CD4-positive, CD25-positive, alpha-beta regulatory T cell (primary cell): ENCODE results near the gene ADORA1. TPM values are rescaled to one million over a fixed set of nuclear protein-coding genes. Genes with fewer than 3 reads are reported as not detected.

Experiments used
- ATAC-seq, 2 donors: fragments of 150-1000 bp; cut with Tn5 transposase; one replicate each; pipeline ENCODE4 v1.10.0; 2021; ENCODE audit warnings: low read depth in 2 of 2, moderate number of reproducible peaks in 2 of 2, moderate library complexity in 1 of 2
- DNase-seq, 3 donors: peaks; one replicate each; pipeline versions ENCODE4 v3.0.0 to v3.0.0-alpha.2; 2012 to 2022; ENCODE audit warnings: mixed read lengths in 1 of 3
- H3K27ac ChIP-seq: one replicate; pipeline ENCODE4 v1.7.0; 2013; ENCODE audit warnings: mild to moderate bottlenecking, low read length; ENCODE audit not compliant: insufficient read depth, poor library complexity, severe bottlenecking
- H3K27me3 ChIP-seq: one replicate; pipeline ENCODE4 v1.7.0; 2013; ENCODE audit warnings: low read length; ENCODE audit not compliant: control insufficient read depth, insufficient read depth
- H3K36me3 ChIP-seq: one replicate; pipeline ENCODE4 v1.7.0; 2013; ENCODE audit warnings: mild to moderate bottlenecking, low read length, moderate library complexity; ENCODE audit not compliant: control insufficient read depth, insufficient read depth
- H3K4me1 ChIP-seq: 2 replicates; pipeline ENCODE4 v1.7.0; 2013; ENCODE audit warnings: mild to moderate bottlenecking, low read length; ENCODE audit not compliant: insufficient read depth, control insufficient read depth, poor library complexity, severe bottlenecking
- H3K4me3 ChIP-seq: one replicate; pipeline ENCODE4 v1.7.0; 2013; ENCODE audit warnings: low read depth, mild to moderate bottlenecking, low read length, moderate library complexity
- H3K9me3 ChIP-seq, 2 experiments: 1 replicate in 1 of 2; 2 replicates in 1 of 2; pipeline ENCODE4 v1.7.0; 2013; ENCODE audit warnings: low read length in 2 of 2, mild to moderate bottlenecking in 1 of 2, moderate library complexity in 1 of 2; ENCODE audit not compliant: control insufficient read depth in 2 of 2
- H3K27ac Mint-ChIP-seq, 3 donors: one replicate each; pipeline ENCODE4 v1.8.0; 2020 to 2022; ENCODE audit warnings: mild to moderate bottlenecking in 3 of 3, mixed read lengths in 3 of 3, moderate library complexity in 2 of 3
- H3K27me3 Mint-ChIP-seq: one replicate; pipeline ENCODE4 v1.8.0; 2022; ENCODE audit warnings: mild to moderate bottlenecking, mixed read lengths
- H3K36me3 Mint-ChIP-seq: one replicate; pipeline ENCODE4 v1.8.0; 2020; ENCODE audit warnings: mixed read lengths
- H3K4me1 Mint-ChIP-seq, 4 donors: one replicate each; pipeline ENCODE4 v1.8.0; 2020 to 2022; ENCODE audit warnings: mixed read lengths in 4 of 4, mild to moderate bottlenecking in 1 of 4
- H3K4me3 Mint-ChIP-seq, 4 donors: one replicate each; pipeline ENCODE4 v1.8.0; 2020 to 2022; ENCODE audit warnings: mild to moderate bottlenecking in 4 of 4, mixed read lengths in 4 of 4, moderate library complexity in 3 of 4
- H3K9me3 Mint-ChIP-seq, 7 donors: one replicate each; pipeline ENCODE4 v1.8.0; 2020 to 2022; ENCODE audit warnings: mixed read lengths in 7 of 7, mild to moderate bottlenecking in 3 of 7, moderate library complexity in 2 of 7
- polyA plus RNA-seq, 4 donors: library from polyadenylated mRNA; unstranded; fragments of 300-500 nt; fragmentation: Illumina TruSeq; gene quantifications; one replicate each; pipeline ENCODE4 v1.2.3, GENCODE V29; 2021
- total RNA-seq: library from RNA; stranded (reverse); gene quantifications from one replicate; pipeline ENCODE4 v1.2.3, GENCODE V29; 2022

The ADORA1 gene
- total and polyA plus RNA-seq, 5 donors from 2014 or later, result not detected

DNA sequence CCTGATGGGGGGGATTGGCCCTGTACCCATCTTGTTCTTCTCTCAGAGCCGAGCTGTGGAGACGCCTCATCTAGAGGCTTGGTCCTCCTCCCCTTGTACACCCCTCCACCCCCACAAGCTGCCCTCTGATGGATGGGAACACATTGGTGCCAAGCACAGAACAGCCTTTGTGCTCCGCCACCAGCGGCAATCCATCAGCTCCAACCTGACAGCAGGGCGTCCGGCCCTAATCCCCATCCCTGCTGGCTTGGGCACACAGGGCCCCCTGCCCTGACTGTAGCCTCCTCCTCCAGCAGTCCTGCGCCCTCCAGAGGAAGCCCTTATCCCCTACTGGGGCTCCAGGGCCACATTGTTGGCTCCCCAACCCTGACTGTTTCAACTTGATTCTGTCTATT is 37.9 kb upstream of the ADORA1 start:
- no peak for ATAC-seq
- no peaks in the 10 kb centered on the region for H3K36me3 Mint-ChIP-seq
- H3K4me1 Mint-ChIP-seq, result no peaks in the 10 kb centered on the region
- H3K9me3 Mint-ChIP-seq, result peaks cover 0 to 8% (median 3%) of the 10 kb centered on the region in 7 donors
- H3K27ac Mint-ChIP-seq, result no peak overlapping the region
- H3K27me3 Mint-ChIP-seq, result peaks cover 26% of the 10 kb centered on the region
- H3K4me3 ChIP-seq, result no peak overlapping the region
- no peak overlapping the region for H3K27ac ChIP-seq
- H3K9me3 ChIP-seq, result peaks cover 0 to 5% of the 10 kb centered on the region in 2 experiments
- DNase-seq, result no peak
- no peaks in the 10 kb centered on the region for H3K27me3 ChIP-seq
- no peaks in the 10 kb centered on the region for H3K4me1 ChIP-seq
- H3K4me3 Mint-ChIP-seq, result no peak overlapping the region
- no peaks in the 10 kb centered on the region for H3K36me3 ChIP-seq

DNA sequence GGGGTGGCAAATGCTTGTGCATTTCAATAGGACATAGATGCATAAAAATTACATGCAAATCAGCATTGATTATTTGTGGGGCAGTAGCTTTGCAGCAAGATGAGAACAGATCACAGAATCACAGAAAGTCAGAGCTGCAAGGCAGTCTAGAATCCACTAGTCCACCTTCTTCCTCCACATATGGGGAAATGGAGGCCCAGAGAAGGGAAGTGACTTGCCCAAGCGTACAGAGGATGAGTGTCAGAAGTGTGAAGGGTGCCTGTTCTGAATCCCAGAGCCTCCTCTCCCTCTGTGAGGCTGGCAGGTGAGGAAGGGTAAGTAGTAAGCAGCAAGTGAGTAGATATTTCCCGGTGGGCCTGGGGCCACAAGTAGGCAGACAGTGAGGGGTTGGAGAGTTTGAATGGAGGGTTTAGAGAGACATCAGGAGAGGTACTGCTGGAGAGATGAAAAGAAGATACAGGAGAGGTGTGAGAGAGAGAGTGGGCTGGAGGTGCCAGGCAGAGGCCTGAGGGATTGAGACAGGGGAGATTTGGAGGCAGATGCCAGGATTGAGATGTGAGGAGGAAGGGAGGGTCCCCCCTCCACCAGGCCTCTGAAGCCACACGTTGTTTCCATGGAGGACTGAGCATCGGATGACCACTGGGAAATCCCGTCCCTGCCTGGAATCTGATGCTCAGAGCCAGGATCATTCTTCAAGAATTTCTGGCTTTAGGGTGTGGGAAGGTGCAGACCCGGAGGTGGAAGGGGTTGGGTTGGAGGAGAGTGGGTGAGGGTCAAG is 36.9 kb upstream of the ADORA1 start:
- H3K4me1 Mint-ChIP-seq, result no peaks in the 10 kb centered on the region
- H3K36me3 Mint-ChIP-seq, result no peaks in the 10 kb centered on the region
- H3K27ac Mint-ChIP-seq, result no peak overlapping the region
- ATAC-seq, result no peak
- H3K27me3 ChIP-seq, result no peaks in the 10 kb centered on the region
- H3K4me3 Mint-ChIP-seq, result no peak overlapping the region
- H3K36me3 ChIP-seq, result no peaks in the 10 kb centered on the region
- H3K4me1 ChIP-seq, result no peaks in the 10 kb centered on the region
- peaks cover 3 to 17% (median 10%) of the 10 kb centered on the region in 7 donors for H3K9me3 Mint-ChIP-seq
- no peak overlapping the region for H3K27ac ChIP-seq
- H3K4me3 ChIP-seq, result no peak overlapping the region
- H3K27me3 Mint-ChIP-seq, result peaks cover 31% of the 10 kb centered on the region
- H3K9me3 ChIP-seq, result peaks cover 9 to 14% of the 10 kb centered on the region in 2 experiments
- DNase-seq, result no peak

DNA sequence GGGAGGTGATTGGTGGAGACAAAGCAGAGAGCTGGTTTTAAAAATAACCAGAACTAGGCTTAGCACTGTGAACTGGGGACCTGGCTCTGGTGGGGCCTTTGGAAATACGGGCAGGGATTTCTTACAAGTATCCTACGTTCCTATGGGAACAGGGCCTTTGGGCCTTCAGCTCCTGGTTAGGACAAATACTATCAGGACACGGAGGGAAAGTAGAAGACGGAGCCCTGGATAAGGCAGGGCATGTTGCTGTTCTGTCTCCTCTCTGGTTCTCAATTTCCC is 36.4 kb upstream of the ADORA1 start:
- peaks cover 3 to 22% (median 11%) of the 10 kb centered on the region in 7 donors for H3K9me3 Mint-ChIP-seq
- H3K4me1 Mint-ChIP-seq, result no peaks in the 10 kb centered on the region
- no peak overlapping the region for H3K4me3 Mint-ChIP-seq
- peaks cover 31% of the 10 kb centered on the region for H3K27me3 Mint-ChIP-seq
- Histone ChIP-seq H3K4me1 (no peaks in the 10 kb centered on the region), H3K4me3 (no peak overlapping the region), H3K9me3 (peaks cover 13 to 16% of the 10 kb centered on the region in 2 experiments), H3K27ac (no peak overlapping the region), H3K36me3 (no peaks in the 10 kb centered on the region), H3K27me3 (no peaks in the 10 kb centered on the region)
- H3K27ac Mint-ChIP-seq, result no peak overlapping the region
- no peaks in the 10 kb centered on the region for H3K36me3 Mint-ChIP-seq
- ATAC-seq (no peak), DNase-seq (no peak)

DNA sequence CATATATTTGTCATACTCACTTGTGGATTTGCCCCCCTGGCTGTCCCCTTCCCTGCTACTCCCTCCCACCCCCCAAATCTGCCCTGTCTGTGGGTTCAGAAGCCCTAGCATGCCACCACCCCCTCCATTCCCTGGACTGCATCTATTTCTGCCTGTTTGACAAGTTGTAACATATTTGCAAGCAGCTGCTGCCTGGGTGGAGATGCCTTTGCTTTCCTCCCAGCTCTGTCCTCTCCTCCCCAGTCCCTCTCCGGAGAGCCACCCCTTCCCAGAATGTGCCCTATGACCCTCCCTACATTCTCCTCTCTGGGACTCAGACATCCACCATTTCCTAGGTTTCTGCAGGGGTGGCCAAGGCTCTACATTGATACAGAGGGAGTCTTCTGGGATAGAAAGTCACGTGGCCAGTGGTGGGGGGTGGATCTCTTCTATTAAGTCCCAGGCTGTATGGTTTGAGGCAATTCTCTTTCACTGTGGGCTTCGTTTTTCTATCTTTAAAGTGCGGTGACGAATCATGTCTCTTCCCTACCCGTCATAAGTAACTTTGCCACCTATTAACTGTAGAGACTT is 35.7 kb upstream of the ADORA1 start:
- no peak overlapping the region for H3K4me3 ChIP-seq
- H3K27ac ChIP-seq, result no peak overlapping the region
- peaks cover 4 to 23% (median 12%) of the 10 kb centered on the region in 7 donors for H3K9me3 Mint-ChIP-seq
- H3K36me3 ChIP-seq, result no peaks in the 10 kb centered on the region
- peaks cover 16 to 18% of the 10 kb centered on the region in 2 experiments for H3K9me3 ChIP-seq
- peaks cover 2% of the 10 kb centered on the region for H3K27me3 ChIP-seq
- no peak overlapping the region for H3K4me3 Mint-ChIP-seq
- H3K4me1 Mint-ChIP-seq, result no peaks in the 10 kb centered on the region
- no peak for DNase-seq
- no peak overlapping the region for H3K27ac Mint-ChIP-seq
- no peak for ATAC-seq
- no peaks in the 10 kb centered on the region for H3K4me1 ChIP-seq
- no peaks in the 10 kb centered on the region for H3K36me3 Mint-ChIP-seq
- H3K27me3 Mint-ChIP-seq, result peaks cover 31% of the 10 kb centered on the region

DNA sequence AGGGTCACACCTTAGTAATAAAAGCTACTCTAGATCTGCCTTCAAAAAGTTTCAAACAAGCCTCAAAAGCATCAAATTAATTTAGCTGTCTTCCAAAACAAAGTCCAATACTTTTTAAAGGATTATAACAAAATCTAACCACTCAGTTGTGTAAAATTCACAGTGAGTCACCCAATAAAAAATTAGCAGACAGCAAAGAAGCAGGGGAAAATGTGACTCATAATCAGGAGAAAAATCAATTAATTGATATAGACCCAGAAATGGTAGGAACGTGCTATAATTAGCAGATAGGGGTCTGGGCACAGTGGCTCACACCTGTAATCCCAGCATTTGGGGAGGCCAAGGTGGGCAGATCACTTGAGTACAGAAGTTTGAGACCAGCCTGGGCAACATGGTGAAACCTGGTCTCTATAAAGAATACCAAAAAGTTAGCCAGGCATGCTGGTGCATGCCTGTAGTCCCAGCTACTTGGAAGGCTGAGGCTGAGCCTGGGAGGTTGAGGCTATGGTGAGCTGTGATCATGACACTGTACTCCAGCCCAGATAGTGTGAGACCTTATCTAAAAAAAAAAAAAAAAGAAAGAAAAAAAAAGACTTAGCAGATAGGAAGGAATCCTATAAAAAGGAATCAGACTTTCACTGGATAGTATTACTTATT is 33.6 kb upstream of the ADORA1 start:
- H3K4me1 Mint-ChIP-seq, result no peaks in the 10 kb centered on the region
- H3K36me3 Mint-ChIP-seq, result no peaks in the 10 kb centered on the region
- Histone ChIP-seq H3K4me3 (no peak overlapping the region), H3K4me1 (no peaks in the 10 kb centered on the region), H3K27ac (no peak overlapping the region), H3K36me3 (no peaks in the 10 kb centered on the region), H3K27me3 (peaks cover 2% of the 10 kb centered on the region), H3K9me3 (peaks cover 16 to 18% of the 10 kb centered on the region in 2 experiments)
- H3K27me3 Mint-ChIP-seq, result peaks cover 44% of the 10 kb centered on the region
- no peak overlapping the region for H3K4me3 Mint-ChIP-seq
- H3K27ac Mint-ChIP-seq, result no peak overlapping the region
- peaks cover 6 to 26% (median 12%) of the 10 kb centered on the region in 7 donors for H3K9me3 Mint-ChIP-seq
- ATAC-seq (no peak), DNase-seq (no peak)

DNA sequence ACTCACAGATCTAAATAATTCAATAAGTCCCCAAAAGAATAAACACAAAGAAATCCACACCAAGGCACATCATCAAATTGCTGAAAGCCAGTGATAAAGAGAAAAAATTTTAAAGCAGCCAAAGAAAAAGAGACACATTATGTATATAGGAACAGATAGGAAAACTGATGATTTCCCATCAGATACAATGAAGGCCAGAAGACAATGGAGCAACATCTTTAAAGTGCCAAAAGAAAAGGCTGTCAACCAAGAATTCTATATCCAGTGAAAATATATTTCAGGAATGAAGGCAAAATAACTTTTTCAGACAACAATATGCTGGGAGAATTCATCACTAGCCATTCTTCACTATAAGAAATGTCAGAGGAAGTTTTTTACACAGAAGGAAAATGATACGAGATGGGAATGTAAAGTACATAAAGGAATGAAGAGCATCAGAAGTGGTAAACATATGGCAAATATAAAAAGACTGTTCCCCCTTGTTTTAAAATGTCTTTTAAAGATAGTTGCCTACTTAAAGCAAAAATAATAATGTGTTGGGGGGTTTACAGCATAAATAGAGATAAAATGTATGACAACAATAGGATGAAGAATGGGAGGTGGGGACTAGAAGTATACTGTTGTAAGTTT is 32.4 kb upstream of the ADORA1 start:
- DNase-seq, result no peak
- Mint-ChIP-seq H3K4me3 (no peak overlapping the region), H3K36me3 (no peaks in the 10 kb centered on the region), H3K27me3 (peaks cover 41% of the 10 kb centered on the region), H3K27ac (no peak overlapping the region), H3K9me3 (peaks cover 6 to 26% (median 12%) of the 10 kb centered on the region in 7 donors), H3K4me1 (no peaks in the 10 kb centered on the region)
- H3K4me3 ChIP-seq, result no peak overlapping the region
- peaks cover 16 to 18% of the 10 kb centered on the region in 2 experiments for H3K9me3 ChIP-seq
- no peaks in the 10 kb centered on the region for H3K36me3 ChIP-seq
- ATAC-seq, result no peak
- peaks cover 2% of the 10 kb centered on the region for H3K27me3 ChIP-seq
- no peak overlapping the region for H3K27ac ChIP-seq
- H3K4me1 ChIP-seq, result no peaks in the 10 kb centered on the region

DNA sequence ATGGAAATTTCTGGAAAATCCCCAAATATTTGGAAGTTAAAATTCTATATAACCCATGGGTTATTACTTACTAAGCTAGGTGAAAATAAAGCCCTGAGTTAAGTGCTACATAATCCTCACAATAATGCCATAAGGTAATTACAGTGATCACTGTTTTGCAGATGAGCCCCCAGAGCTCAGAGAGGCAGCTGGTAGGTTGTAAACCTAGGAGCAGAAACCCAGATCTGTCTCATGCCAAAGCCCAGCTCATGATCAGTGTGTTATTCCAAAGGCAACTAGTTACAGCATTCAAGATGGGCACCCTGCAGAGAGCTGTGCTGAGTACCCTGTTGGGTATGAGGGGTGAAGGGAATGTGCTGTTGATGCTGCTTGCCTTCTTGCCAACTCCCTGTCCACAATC is 31.0 kb upstream of the ADORA1 start:
- H3K27me3 Mint-ChIP-seq, result peaks cover 41% of the 10 kb centered on the region
- no peaks in the 10 kb centered on the region for H3K4me1 Mint-ChIP-seq
- H3K4me1 ChIP-seq, result no peaks in the 10 kb centered on the region
- no peak overlapping the region for H3K4me3 Mint-ChIP-seq
- no peak overlapping the region for H3K4me3 ChIP-seq
- ATAC-seq, result no peak
- H3K27ac Mint-ChIP-seq, result no peak overlapping the region
- H3K36me3 ChIP-seq, result no peaks in the 10 kb centered on the region
- peaks cover 2% of the 10 kb centered on the region for H3K27me3 ChIP-seq
- no peak for DNase-seq
- no peak overlapping the region for H3K27ac ChIP-seq
- H3K36me3 Mint-ChIP-seq, result no peaks in the 10 kb centered on the region
- H3K9me3 Mint-ChIP-seq, result peaks cover 8 to 26% (median 12%) of the 10 kb centered on the region in 7 donors
- peaks cover 16 to 18% of the 10 kb centered on the region in 2 experiments for H3K9me3 ChIP-seq
